K562 (cell line): ENCODE results near the gene RYR1. TPM values are rescaled to one million over a fixed set of nuclear protein-coding genes. Genes with fewer than 3 reads are reported as not detected.

ENCODE experiments used
- ATAC-seq: fragments of 200-7000 bp; cut with Tn5 transposase; 3 replicates; pipeline ENCODE4 v1.9.1; 2020; ENCODE audit warnings: moderate library complexity
- BruUV-seq: library from RNA; stranded (reverse); fragments of 400-500 nt; replicated peaks from 2 replicates; lab custom pipeline; 2021; lab: Mats Ljungman, UMichigan
- CTCF ChIA-PET: fragments of 300-600 bp; formaldehyde crosslinking; extraction: SDS; loops from one replicate; lab custom pipeline; 2021; ENCODE audit warnings: low intra/inter-chr PET ratio; lab: Yijun Ruan, JAX
- POLR2A ChIA-PET: fragments of 300-600, 350-650 bp; sonication (Branson Sonifier 250); formaldehyde crosslinking; extraction: SDS; loops from one replicate; lab custom pipeline; 2021; ENCODE audit warnings: antibody characterized with exemption, inconsistent platforms; lab: Yijun Ruan, JAX
- DNase-seq, 4 experiments: peaks; one replicate each; pipeline versions ENCODE4 v3.0.0 to v3.0.0-alpha.2; 2011 to 2018; ENCODE audit warnings: low spot score in 3 of 4, mixed read lengths in 3 of 4; ENCODE audit errors: extremely low read depth in 1 of 4
- FAIRE-seq: peaks from 2 replicates; lab custom pipeline; 2011; peaks lifted over from hg19 to GRCh38; lab: Jason Lieb, UNC
- H2AFZ ChIP-seq: 2 replicates; pipeline ENCODE4 v1.6.0; 2011; ENCODE audit warnings: low read depth, low read length, control low read depth, inconsistent platforms
- H3K27ac ChIP-seq: fragments of 200-600 bp; 3 replicates; pipeline ENCODE4 v1.8.0; 2011; ENCODE audit warnings: low read depth, mild to moderate bottlenecking, control low read depth, inconsistent platforms, low read length, moderate library complexity, mixed read lengths; ENCODE audit errors: extremely low read depth
- H3K27me3 ChIP-seq, 2 experiments: fragments of 300-600 bp in 1 of 2; 2 replicates in 1 of 2; 3 replicates in 1 of 2; pipeline versions ENCODE4 v1.6.0 to v1.8.0; 2011; ENCODE audit warnings: inconsistent platforms in 2 of 2, low read length in 2 of 2, mild to moderate bottlenecking in 1 of 2, mixed read lengths in 1 of 2, moderate library complexity in 1 of 2; ENCODE audit not compliant: control insufficient read depth in 2 of 2, insufficient read depth in 2 of 2
- H3K36me3 ChIP-seq: fragments of 300-600 bp; 3 replicates; pipeline ENCODE4 v1.8.0; 2011; ENCODE audit warnings: mild to moderate bottlenecking, low read length, inconsistent platforms; ENCODE audit not compliant: control insufficient read depth, insufficient read depth
- H3K4me1 ChIP-seq, 2 experiments: fragments of 200-600 bp in 1 of 2; replicated peaks in 1 of 2; 2 replicates in 1 of 2; 3 replicates in 1 of 2; pipeline versions ENCODE4 v1.5.1 to v1.8.0; 2011; ENCODE audit warnings: inconsistent platforms in 2 of 2, low read length in 2 of 2, mild to moderate bottlenecking in 1 of 2, mixed read lengths in 1 of 2, moderate library complexity in 1 of 2; ENCODE audit not compliant: control insufficient read depth in 2 of 2, insufficient read depth in 2 of 2
- H3K4me2 ChIP-seq: 2 replicates; pipeline ENCODE4 v1.6.1; 2011; ENCODE audit warnings: low read length, control low read depth, inconsistent platforms, mixed read lengths; ENCODE audit not compliant: insufficient read depth
- H3K4me3 ChIP-seq: fragments of 200-600 bp; sonication (generic), shearing (Covaris generic); 2 replicates; pipeline ENCODE4 v1.5.1; 2016; ENCODE audit warnings: control low read depth, inconsistent platforms
- H3K79me2 ChIP-seq: fragments of 200-600 bp; 3 replicates; pipeline ENCODE4 v1.8.0; 2011; ENCODE audit warnings: low read length, inconsistent platforms; ENCODE audit not compliant: control insufficient read depth, insufficient read depth
- H3K9ac ChIP-seq, 2 experiments: 2 replicates each; pipeline versions ENCODE4 v1.6.0 to v1.6.1; 2011; ENCODE audit warnings: low read depth in 2 of 2, low read length in 2 of 2, control low read depth in 1 of 2, inconsistent platforms in 1 of 2, mild to moderate bottlenecking in 1 of 2, mixed read lengths in 1 of 2; ENCODE audit not compliant: insufficient read depth in 1 of 2
- H3K9me1 ChIP-seq: one replicate; pipeline ENCODE4 v1.6.0; 2011; ENCODE audit warnings: inconsistent platforms, mild to moderate bottlenecking, low read length, moderate library complexity; ENCODE audit not compliant: control insufficient read depth, insufficient read depth
- H3K9me3 ChIP-seq: replicated peaks from 2 replicates; pipeline ENCODE4 v1.5.1; 2011; ENCODE audit warnings: low read depth, low read length, inconsistent platforms; ENCODE audit not compliant: control insufficient read depth, insufficient read depth
- H4K20me1 ChIP-seq: replicated peaks from 2 replicates; pipeline ENCODE4 v1.6.1; 2011; ENCODE audit warnings: low read length, inconsistent platforms, mixed read lengths; ENCODE audit not compliant: control insufficient read depth, insufficient read depth
- CBX5 ChIP-seq: IDR thresholded peaks from 2 replicates; pipeline ENCODE4 v1.6.1; 2014; ENCODE audit warnings: low read depth, borderline replicate concordance
- CHCHD3 ChIP-seq: fragments of 250-450 bp; sonication (Bioruptor Pico); IDR thresholded peaks from 2 replicates; pipeline ENCODE4 v2.1.2; 2022; ENCODE audit warnings: mild to moderate bottlenecking
- CSDE1 ChIP-seq, 2 experiments: fragments of 450-650 bp; IDR thresholded peaks; 2 replicates each; pipeline ENCODE4 v1.6.1; 2016; ENCODE audit warnings: mild to moderate bottlenecking in 1 of 2
- DIDO1 ChIP-seq: fragments of 450-650 bp; IDR thresholded peaks from 2 replicates; pipeline ENCODE4 v1.6.1; 2016; ENCODE audit warnings: low read depth, missing biosample characterization, missing genetic modification characterization
- EGR1 ChIP-seq: fragments of 450-650 bp; conservative IDR thresholded peaks from 2 replicates; pipeline ENCODE4 v1.6.1; 2017; ENCODE audit warnings: mild to moderate bottlenecking
- ESRRB ChIP-seq: fragments of 250-450 bp; sonication (Bioruptor Pico); IDR thresholded peaks from 2 replicates; pipeline ENCODE4 v1.5.0; 2020; ENCODE audit warnings: mild to moderate bottlenecking, moderate library complexity, borderline replicate concordance
- MBD2 ChIP-seq: sonication (generic); IDR thresholded peaks from 2 replicates; pipeline ENCODE4 v1.6.1; 2016; ENCODE audit warnings: low read depth, borderline replicate concordance
- MTA1 ChIP-seq: fragments of 450-650 bp; IDR thresholded peaks from 2 replicates; pipeline ENCODE4 v1.6.1; 2017; ENCODE audit warnings: borderline replicate concordance
- NR2F6 ChIP-seq: fragments of 450-650 bp; formaldehyde crosslinking; IDR thresholded peaks from 2 replicates; pipeline ENCODE4 v1.4.0; 2020; ENCODE audit warnings: mild to moderate bottlenecking
- NR4A1 ChIP-seq, 2 experiments: fragments of 250-450 bp in 1 of 2; fragments of 450-650 bp in 1 of 2; sonication (Bioruptor Pico) in 1 of 2; IDR thresholded peaks; 2 replicates each; pipeline versions ENCODE4 v1.4.0 to v1.6.1; 2016 to 2020; ENCODE audit warnings: mild to moderate bottlenecking in 2 of 2, missing compliant biosample characterization in 1 of 2, missing genetic modification characterization in 1 of 2, moderate library complexity in 1 of 2
- PHTF2 ChIP-seq: fragments of 250-450 bp; sonication (Bioruptor Pico); IDR thresholded peaks from 2 replicates; pipeline ENCODE4 v1.5.0; 2021; ENCODE audit warnings: mild to moderate bottlenecking
- POLR2A ChIP-seq: fragments of 450-650 bp; conservative IDR thresholded peaks from 2 replicates; pipeline ENCODE4 v1.6.1; 2016
- SAFB2 ChIP-seq: fragments of 200-400 bp; formaldehyde crosslinking; IDR thresholded peaks from 2 replicates; pipeline ENCODE4 v1.6.1; 2018; ENCODE audit warnings: borderline replicate concordance, low read length, low read depth, moderate library complexity; ENCODE audit not compliant: severe bottlenecking
- XRCC5 ChIP-seq: fragments of 200-400 bp; formaldehyde crosslinking; IDR thresholded peaks from 2 replicates; pipeline ENCODE4 v1.6.1; 2017; ENCODE audit warnings: low read depth, mild to moderate bottlenecking, low read length
- ZNF184 ChIP-seq: sonication (generic); formaldehyde crosslinking; IDR thresholded peaks from 2 replicates; pipeline ENCODE4 v1.5.0; 2020; ENCODE audit warnings: missing genetic modification reagents
- ZNF253 ChIP-seq: fragments of 250-450 bp; sonication (Bioruptor Pico); conservative IDR thresholded peaks from 2 replicates; pipeline ENCODE4 v1.6.1; 2021; ENCODE audit warnings: mild to moderate bottlenecking
- ZNF444 ChIP-seq: fragments of 250-450 bp; sonication (Bioruptor Pico); IDR thresholded peaks from 2 replicates; pipeline ENCODE4 v1.4.0; 2020; ENCODE audit warnings: mild to moderate bottlenecking, moderate library complexity
- WGBS: fragments of 100-300 bp; shearing (Covaris generic); methylation state at CpG from one replicate; pipeline ENCODE4 v1.1.6; 2016; ENCODE audit warnings: low coverage, mixed read lengths; ENCODE audit not compliant: insufficient coverage; ENCODE audit errors: missing lambda C conversion rate; 5-methylcytosine and 5-hydroxymethylcytosine counted together
- in situ Hi-C: fragments of 300-500 bp; cut with MboI; formaldehyde crosslinking; loops from 4 replicates; pipeline ENCODE4 v1.15.0; 2018; ENCODE audit warnings: inconsistent platforms, mixed read lengths
- intact Hi-C: fragments of 100-400 bp; cut with micrococcal nuclease; formaldehyde crosslinking; loops from 2 replicates; pipeline ENCODE4 v1.14.2; 2022
- polyA plus RNA-seq, 8 experiments: library from polyadenylated mRNA; depleted of rRNA in 4 of 8; stranded (reverse) in 5 of 8; unstranded in 3 of 8; fragments of >200 nt; fragmentation: Nextera tagmentation in 2 of 8; fragmentation: Illumina TruSeq in 1 of 8; extraction: Ambion mirVana in 2 of 8; extraction: Trizol in 1 of 8; gene quantifications; 2 replicates each; pipeline versions ENCODE4 v1.2.1 to v1.2.3, GENCODE V29; 2011 to 2014; ENCODE audit warnings: inconsistent platforms in 1 of 8, missing spikeins in 1 of 8
- total RNA-seq, 7 experiments: library from RNA; depleted of rRNA in 6 of 7; stranded (reverse); fragments of >200 nt in 6 of 7; fragmentation: Illumina TruSeq in 2 of 7; extraction: Trizol in 2 of 7; gene quantifications; 2 replicates each; pipeline versions ENCODE4 v1.2.1 to v1.2.3, GENCODE V29; 2011 to 2021; ENCODE audit warnings: low replicate concordance in 1 of 7
- TF ChIP-seq, protein P1 (sequence below): fragments of 200-800 bp; sonication (Bioruptor generic); IDR thresholded peaks from 2 replicates; pipeline ENCODE4 v1.6.1; 2017; ENCODE audit warnings: missing genetic modification characterization, missing compliant biosample characterization
- TF ChIP-seq, protein P2 (sequence below), 3 experiments: IDR thresholded peaks in 2 of 3; conservative IDR thresholded peaks in 1 of 3; 2 replicates each; pipeline ENCODE4 v1.5.1; 2011 to 2012; ENCODE audit warnings: low read length in 3 of 3, mild to moderate bottlenecking in 3 of 3, control low read depth in 2 of 3, improper control_type of control experiment in 1 of 3, inconsistent platforms in 1 of 3, low read depth in 1 of 3, mixed read lengths in 1 of 3, moderate library complexity in 1 of 3; ENCODE audit not compliant: insufficient read depth in 2 of 3
- TF ChIP-seq, protein P3 (sequence below): sonication (generic); formaldehyde crosslinking; IDR thresholded peaks from 2 replicates; pipeline ENCODE4 v1.8.1; 2023; ENCODE audit warnings: mild to moderate bottlenecking, missing genetic modification reagents

Gene RYR1
- total and polyA plus RNA-seq, 9 of the 15 experiments (the other 6 are each of a cell fraction or from before 2014, with no cell fraction given): 0.11 to 7.4 (median 3.7) TPM

DNA sequence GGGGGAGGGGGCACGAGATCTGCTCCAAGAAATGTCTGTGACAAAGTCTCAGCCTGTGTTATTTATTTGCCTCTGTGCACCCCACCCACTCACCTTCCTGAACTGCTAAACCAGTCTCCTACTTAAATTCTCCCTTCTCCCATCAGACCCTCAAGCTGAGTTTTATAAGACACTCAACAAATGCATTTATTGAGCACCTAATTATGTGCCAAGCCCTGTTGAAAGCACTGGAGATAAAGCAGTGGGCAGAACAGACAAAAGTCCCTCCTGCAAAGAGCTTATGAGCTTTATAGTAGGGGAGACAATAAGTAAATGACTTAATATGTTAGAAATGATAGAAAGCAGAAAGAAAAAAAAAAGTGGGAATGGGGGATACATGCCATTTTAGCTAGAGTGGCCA lies 34.0 kb upstream of the RYR1 start:
- CTCF ChIA-PET: no interaction called here
- no peaks in the 10 kb centered on the region for H4K20me1 ChIP-seq
- no peak overlapping the region for H3K4me2 ChIP-seq
- no peaks in the 10 kb centered on the region for H3K36me3 ChIP-seq
- in situ Hi-C loops: no loop called here
- no peak overlapping the region for H3K4me3 ChIP-seq
- no peak overlapping the region for H2AFZ ChIP-seq
- H3K27me3 ChIP-seq: no peaks in the 10 kb centered on the region
- intact Hi-C loops: no loop called here
- ATAC-seq (no peak), FAIRE-seq (no peak), DNase-seq (no peak)
- peaks cover 14% of the 10 kb centered on the region; the same call in 2 of the 3 replicates for H3K79me2 ChIP-seq
- H3K9ac ChIP-seq: no peak overlapping the region
- BruUV-seq: no TSS peak
- 0% methylated on average over 1 of the region's 1 CpG for WGBS
- no peak overlapping the region for H3K27ac ChIP-seq
- TF ChIP-seq, protein P1, sequence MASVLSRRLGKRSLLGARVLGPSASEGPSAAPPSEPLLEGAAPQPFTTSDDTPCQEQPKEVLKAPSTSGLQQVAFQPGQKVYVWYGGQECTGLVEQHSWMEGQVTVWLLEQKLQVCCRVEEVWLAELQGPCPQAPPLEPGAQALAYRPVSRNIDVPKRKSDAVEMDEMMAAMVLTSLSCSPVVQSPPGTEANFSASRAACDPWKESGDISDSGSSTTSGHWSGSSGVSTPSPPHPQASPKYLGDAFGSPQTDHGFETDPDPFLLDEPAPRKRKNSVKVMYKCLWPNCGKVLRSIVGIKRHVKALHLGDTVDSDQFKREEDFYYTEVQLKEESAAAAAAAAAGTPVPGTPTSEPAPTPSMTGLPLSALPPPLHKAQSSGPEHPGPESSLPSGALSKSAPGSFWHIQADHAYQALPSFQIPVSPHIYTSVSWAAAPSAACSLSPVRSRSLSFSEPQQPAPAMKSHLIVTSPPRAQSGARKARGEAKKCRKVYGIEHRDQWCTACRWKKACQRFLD (CRISPR knock-in tag): no peak
- TF ChIP-seq ZNF444 (CRISPR knock-in tag) (no peak), DIDO1 (tag) (no peak), ZNF184 (CRISPR knock-in tag) (no peak), ESRRB (CRISPR knock-in tag) (no peak), NR4A1 (CRISPR knock-in tag; IDR thresholded peaks at IDR 0.05) (no peak), NR4A1 (tag; IDR thresholded peaks at IDR 0.05) (no peak), SAFB2 (no peak), CHCHD3 (CRISPR knock-in tag) (no peak), NR2F6 (CRISPR knock-in tag) (no peak), POLR2A (no peak), CBX5 (no peak), MBD2 (no peak), PHTF2 (CRISPR knock-in tag) (no peak), ZNF253 (CRISPR knock-in tag) (no peak), EGR1 (no peak), XRCC5 (no peak), MTA1 (no peak), CSDE1 (IDR thresholded peaks at IDR 0.05) (no peak)
- TF ChIP-seq, protein P2, sequence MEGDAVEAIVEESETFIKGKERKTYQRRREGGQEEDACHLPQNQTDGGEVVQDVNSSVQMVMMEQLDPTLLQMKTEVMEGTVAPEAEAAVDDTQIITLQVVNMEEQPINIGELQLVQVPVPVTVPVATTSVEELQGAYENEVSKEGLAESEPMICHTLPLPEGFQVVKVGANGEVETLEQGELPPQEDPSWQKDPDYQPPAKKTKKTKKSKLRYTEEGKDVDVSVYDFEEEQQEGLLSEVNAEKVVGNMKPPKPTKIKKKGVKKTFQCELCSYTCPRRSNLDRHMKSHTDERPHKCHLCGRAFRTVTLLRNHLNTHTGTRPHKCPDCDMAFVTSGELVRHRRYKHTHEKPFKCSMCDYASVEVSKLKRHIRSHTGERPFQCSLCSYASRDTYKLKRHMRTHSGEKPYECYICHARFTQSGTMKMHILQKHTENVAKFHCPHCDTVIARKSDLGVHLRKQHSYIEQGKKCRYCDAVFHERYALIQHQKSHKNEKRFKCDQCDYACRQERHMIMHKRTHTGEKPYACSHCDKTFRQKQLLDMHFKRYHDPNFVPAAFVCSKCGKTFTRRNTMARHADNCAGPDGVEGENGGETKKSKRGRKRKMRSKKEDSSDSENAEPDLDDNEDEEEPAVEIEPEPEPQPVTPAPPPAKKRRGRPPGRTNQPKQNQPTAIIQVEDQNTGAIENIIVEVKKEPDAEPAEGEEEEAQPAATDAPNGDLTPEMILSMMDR (IDR thresholded peaks at IDR 0.05 in 2 of 3, conservative IDR thresholded peaks at IDR 0.05 in 1 of 3; ENCODE audit: insufficient read depth in 2 of 3, low read depth in 1 of 3, low read length in 3 of 3): no peak
- TF ChIP-seq, protein P3, sequence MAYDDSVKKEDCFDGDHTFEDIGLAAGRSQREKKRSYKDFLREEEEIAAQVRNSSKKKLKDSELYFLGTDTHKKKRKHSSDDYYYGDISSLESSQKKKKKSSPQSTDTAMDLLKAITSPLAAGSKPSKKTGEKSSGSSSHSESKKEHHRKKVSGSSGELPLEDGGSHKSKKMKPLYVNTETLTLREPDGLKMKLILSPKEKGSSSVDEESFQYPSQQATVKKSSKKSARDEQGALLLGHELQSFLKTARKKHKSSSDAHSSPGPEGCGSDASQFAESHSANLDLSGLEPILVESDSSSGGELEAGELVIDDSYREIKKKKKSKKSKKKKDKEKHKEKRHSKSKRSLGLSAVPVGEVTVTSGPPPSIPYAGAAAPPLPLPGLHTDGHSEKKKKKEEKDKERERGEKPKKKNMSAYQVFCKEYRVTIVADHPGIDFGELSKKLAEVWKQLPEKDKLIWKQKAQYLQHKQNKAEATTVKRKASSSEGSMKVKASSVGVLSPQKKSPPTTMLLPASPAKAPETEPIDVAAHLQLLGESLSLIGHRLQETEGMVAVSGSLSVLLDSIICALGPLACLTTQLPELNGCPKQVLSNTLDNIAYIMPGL (CRISPR knock-in tag): no peak
- H3K9me1 ChIP-seq: no peaks in the 10 kb centered on the region
- peaks cover 6 to 27% of the 10 kb centered on the region in 2 experiments; a peak in 4 of 5 replicates for H3K4me1 ChIP-seq
- 0 out of 2 replicates have a peak, but pooled peaks cover 2% of the 10 kb centered on the region for H3K9me3 ChIP-seq
- POLR2A ChIA-PET: no interaction called here
